Mammary epithelial cell (primary cell): ENCODE measurements around the gene UBXN11.

Source experiments
- CTCF ChIP-seq, 2 donors: IDR thresholded peaks in 1 of 2; conservative IDR thresholded peaks in 1 of 2; 2 replicates each; pipeline ENCODE4 v1.5.1; 2011 to 2012; ENCODE audit warnings: inconsistent platforms in 2 of 2, low read length in 2 of 2, mild to moderate bottlenecking in 2 of 2, control low read depth in 1 of 2, low read depth in 1 of 2; ENCODE audit not compliant: insufficient read depth in 1 of 2; ENCODE audit errors: extremely low read depth in 1 of 2
- EZH2 ChIP-seq: IDR thresholded peaks from 2 replicates; pipeline ENCODE4 v1.6.1; 2012; ENCODE audit warnings: low read length, inconsistent platforms, borderline replicate concordance

GRCh38 chr1:26353976-26354820 is 47.8 kb upstream of the UBXN11 start, which contains the start of gene CRYBG2:
- TF ChIP-seq CTCF (conservative IDR thresholded peaks at IDR 0.05 in 1 of 2, IDR thresholded peaks at IDR 0.05 in 1 of 2; ENCODE audit: extremely low read depth in 1 of 2, insufficient read depth in 1 of 2, low read depth in 1 of 2, low read length in 2 of 2) (no peak), EZH2 (no peak)
